Nephron progenitor cell (in vitro differentiated cells): Measurements from ENCODE around the gene IL1RAPL2.

Experiments
- DNase-seq: peaks from one replicate; pipeline ENCODE4 v3.0.0; 2021
- H3K27ac Mint-ChIP-seq: 2 replicates; pipeline ENCODE4 v1.8.0; 2021; ENCODE audit warnings: mild to moderate bottlenecking, moderate library complexity, mixed read lengths
- H3K27me3 Mint-ChIP-seq: 2 replicates; pipeline ENCODE4 v1.8.0; 2021; ENCODE audit warnings: mild to moderate bottlenecking, low read depth, mixed read lengths; ENCODE audit not compliant: poor library complexity
- H3K36me3 Mint-ChIP-seq: 2 replicates; pipeline ENCODE4 v1.8.0; 2021; ENCODE audit warnings: low read depth, mixed read lengths
- H3K4me1 Mint-ChIP-seq: 2 replicates; pipeline ENCODE4 v1.8.0; 2021; ENCODE audit warnings: mixed read lengths
- H3K4me3 Mint-ChIP-seq: 2 replicates; pipeline ENCODE4 v1.8.0; 2021; ENCODE audit warnings: mild to moderate bottlenecking, moderate library complexity, mixed read lengths
- H3K9me3 Mint-ChIP-seq: 2 replicates; pipeline ENCODE4 v1.8.0; 2021; ENCODE audit warnings: mild to moderate bottlenecking, moderate library complexity, mixed read lengths
- CTCF ChIP-seq: fragments of 200-600 bp; sonication (generic); IDR thresholded peaks from 2 replicates; pipeline ENCODE4 v1.5.0; 2021; ENCODE audit warnings: antibody characterized with exemption

Gene IL1RAPL2

DNA sequence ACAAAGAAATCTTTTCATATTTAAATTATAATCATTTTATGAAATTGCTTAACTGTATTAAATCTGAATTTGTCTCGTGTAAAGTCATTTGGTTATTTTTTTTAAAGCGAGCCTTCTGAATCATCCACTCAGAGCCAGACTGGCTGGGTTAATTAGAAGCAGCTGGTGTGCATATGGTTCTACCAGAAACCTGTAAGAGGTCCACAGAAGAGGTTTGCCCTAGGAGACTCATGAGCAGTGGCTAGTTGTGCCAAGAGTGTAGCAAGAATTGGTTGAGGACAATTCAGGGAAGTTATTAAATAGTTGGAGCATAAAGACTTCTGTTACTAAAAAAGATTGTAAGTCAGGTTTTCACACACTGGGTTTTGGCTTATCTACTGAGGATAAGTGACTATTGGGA, 267.4 kb downstream of the IL1RAPL2 start:
- Mint-ChIP-seq H3K27me3 (no peaks in the 10 kb centered on the region), H3K4me3 (no peak overlapping the region), H3K36me3 (no peaks in the 10 kb centered on the region), H3K4me1 (no peaks in the 10 kb centered on the region), H3K27ac (no peak overlapping the region), H3K9me3 (peaks cover 19% of the 10 kb centered on the region)
- no peak for TF ChIP-seq CTCF
- no peak for DNase-seq

- Mint-ChIP-seq H3K36me3 (no peaks in the 10 kb centered on the region), H3K9me3 (peaks cover 55% of the 10 kb centered on the region), H3K27me3 (no peaks in the 10 kb centered on the region), H3K27ac (no peak overlapping the region), H3K4me3 (no peak overlapping the region), H3K4me1 (no peaks in the 10 kb centered on the region)
- DNase-seq: no peak
- TF ChIP-seq CTCF: no peak
These were observed 276.6 kb downstream of the IL1RAPL2 start for GRCh38 chrX:104842646-104843045.

DNA sequence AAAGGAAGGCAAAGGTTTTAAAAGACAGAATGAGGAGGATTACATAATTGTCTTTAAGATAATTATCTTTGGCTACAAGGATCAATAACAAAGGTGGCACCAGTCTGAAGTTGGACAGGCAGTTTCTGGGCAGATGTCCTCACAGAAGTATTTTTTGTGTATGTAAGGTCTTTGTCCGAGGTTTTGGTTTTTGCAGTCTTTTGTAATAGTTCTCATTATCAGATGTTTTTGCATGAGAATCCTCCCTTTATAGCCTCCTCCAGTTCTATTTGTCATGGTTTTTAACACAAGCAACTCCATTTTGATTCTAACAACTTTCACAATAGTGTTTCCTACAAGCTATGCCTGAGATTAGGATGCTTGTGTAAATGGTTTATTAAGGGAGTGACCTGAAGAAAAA, 286.2 kb downstream of the IL1RAPL2 start:
- no peak overlapping the region for H3K27ac Mint-ChIP-seq
- H3K27me3 Mint-ChIP-seq: peaks cover 3% of the 10 kb centered on the region
- no peak for TF ChIP-seq CTCF
- DNase-seq: no peak
- peaks cover 14% of the 10 kb centered on the region for H3K9me3 Mint-ChIP-seq
- no peaks in the 10 kb centered on the region for H3K36me3 Mint-ChIP-seq
- peaks cover 16% of the 10 kb centered on the region for H3K4me1 Mint-ChIP-seq
- H3K4me3 Mint-ChIP-seq: no peak overlapping the region

- H3K4me1 Mint-ChIP-seq: peaks cover 16% of the 10 kb centered on the region
- peaks cover 14% of the 10 kb centered on the region for H3K9me3 Mint-ChIP-seq
- no peak overlapping the region for H3K27ac Mint-ChIP-seq
- TF ChIP-seq CTCF: no peak
- peaks cover 3% of the 10 kb centered on the region for H3K27me3 Mint-ChIP-seq
- DNase-seq: no peak
- no peak overlapping the region for H3K4me3 Mint-ChIP-seq
- H3K36me3 Mint-ChIP-seq: no peaks in the 10 kb centered on the region
These were observed 288.2 kb downstream of the IL1RAPL2 start for GRCh38 chrX:104854188-104854587.

DNA sequence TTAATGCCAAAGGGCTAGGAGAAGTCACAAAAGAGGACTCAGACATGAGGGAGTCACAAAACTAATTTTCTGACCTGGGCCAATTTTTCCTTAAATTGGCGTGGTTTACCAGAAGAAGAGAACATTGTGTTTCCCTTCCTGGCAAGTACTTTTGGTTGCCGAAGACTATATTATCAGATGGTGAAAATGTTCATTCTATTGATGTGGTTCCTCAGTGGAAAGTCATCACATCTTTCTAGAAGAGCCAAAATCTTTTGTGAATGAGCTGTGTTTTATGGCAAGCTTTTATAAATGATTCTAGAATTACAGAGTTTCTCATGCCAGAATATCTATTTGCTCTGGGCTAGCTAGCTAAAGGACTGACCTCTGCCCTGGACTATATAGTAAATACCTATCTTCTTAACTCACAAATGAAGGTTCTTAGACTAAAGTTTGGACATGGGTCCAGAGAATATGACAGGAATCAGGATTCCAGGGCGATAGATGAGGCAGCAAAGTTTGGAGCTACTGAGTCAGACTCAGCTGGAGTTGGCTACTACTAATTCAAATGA, 288.9 kb downstream of the IL1RAPL2 start:
- H3K27ac Mint-ChIP-seq: no peak overlapping the region
- no peak overlapping the region for H3K4me3 Mint-ChIP-seq
- no peak for TF ChIP-seq CTCF
- H3K36me3 Mint-ChIP-seq: no peaks in the 10 kb centered on the region
- DNase-seq: no peak
- peaks cover 14% of the 10 kb centered on the region for H3K9me3 Mint-ChIP-seq
- peaks cover 16% of the 10 kb centered on the region for H3K4me1 Mint-ChIP-seq
- H3K27me3 Mint-ChIP-seq: peaks cover 3% of the 10 kb centered on the region

DNA sequence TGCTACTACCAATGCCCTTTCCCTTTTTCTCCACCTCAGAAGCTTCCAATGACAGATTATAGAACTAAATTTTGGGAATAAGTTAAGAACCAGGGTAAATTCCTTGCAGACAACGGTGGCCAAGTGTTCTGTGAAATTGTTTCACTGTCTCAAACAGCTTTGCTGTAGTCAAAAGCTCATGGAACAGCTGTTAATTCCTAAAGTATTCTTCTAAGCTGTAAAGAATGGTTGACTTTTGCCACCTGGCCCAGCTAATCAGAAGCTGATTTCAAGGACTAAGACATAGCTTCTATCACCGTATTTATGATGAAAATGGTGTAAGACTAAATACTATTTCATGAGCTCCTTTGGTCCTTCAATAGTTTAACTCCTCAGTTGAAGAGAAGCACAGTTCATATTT, 297.5 kb downstream of the IL1RAPL2 start:
- Mint-ChIP-seq H3K27me3 (peaks cover 8% of the 10 kb centered on the region), H3K4me1 (no peaks in the 10 kb centered on the region), H3K9me3 (peaks cover 9% of the 10 kb centered on the region), H3K4me3 (no peak overlapping the region), H3K36me3 (no peaks in the 10 kb centered on the region), H3K27ac (no peak overlapping the region)
- TF ChIP-seq CTCF: no peak
- DNase-seq: no peak
